ENCODE data around the gene ETV5.

The ETV5 gene

GRCh38 chr3:186088335-186088734, 20.6 kb downstream of the ETV5 start (continued):
- TF ChIP-seq ZNF70 (CRISPR knock-in tag; IDR thresholded peaks at IDR 0.05) = no peak
- no peak for TF ChIP-seq CSRNP3 (CRISPR knock-in tag; IDR thresholded peaks at IDR 0.05)
- TF ChIP-seq ZNF8 (CRISPR knock-in tag; IDR thresholded peaks at IDR 0.05) = no peak
- TF ChIP-seq CSDC2 (CRISPR knock-in tag; IDR thresholded peaks at IDR 0.05) = no peak

GRCh38 chr3:186084264-186084663, 24.6 kb downstream of the ETV5 start:
- no peak for TF ChIP-seq POU6F1 (CRISPR knock-in tag; IDR thresholded peaks at IDR 0.05; ENCODE audit: borderline replicate concordance, low read depth)
- TF ChIP-seq ARNTL (CRISPR knock-in tag; IDR thresholded peaks at IDR 0.05; ENCODE audit: borderline replicate concordance, low read depth) = no peak
- TF ChIP-seq ZNF70 (CRISPR knock-in tag; IDR thresholded peaks at IDR 0.05) = no peak
- no peak for TF ChIP-seq RARB (CRISPR knock-in tag; IDR thresholded peaks at IDR 0.05)
- TF ChIP-seq ZFP3 (CRISPR knock-in tag; IDR thresholded peaks at IDR 0.05) = no peak
- TF ChIP-seq PPARA (CRISPR knock-in tag; IDR thresholded peaks at IDR 0.05; ENCODE audit: borderline replicate concordance) = no peak
- no peak for TF ChIP-seq TOX (CRISPR knock-in tag; IDR thresholded peaks at IDR 0.05; ENCODE audit: borderline replicate concordance)
- no peak for TF ChIP-seq ZFP30 (CRISPR knock-in tag; IDR thresholded peaks at IDR 0.05)
- TF ChIP-seq ZNF565 (CRISPR knock-in tag; conservative IDR thresholded peaks at IDR 0.05; ENCODE audit: low read depth) = no peak
- no peak for TF ChIP-seq CSRNP3 (CRISPR knock-in tag; IDR thresholded peaks at IDR 0.05)
- no peak for TF ChIP-seq CREB5 (CRISPR knock-in tag; IDR thresholded peaks at IDR 0.05; ENCODE audit: low read depth)
- TF ChIP-seq TSHZ2 (CRISPR knock-in tag; IDR thresholded peaks at IDR 0.05) = no peak
- no peak for TF ChIP-seq OSR1 (CRISPR knock-in tag; IDR thresholded peaks at IDR 0.05)
- no peak for TF ChIP-seq BACH2 (CRISPR knock-in tag; IDR thresholded peaks at IDR 0.05; ENCODE audit: borderline replicate concordance)
- ATAC-seq = no peak

GRCh38 chr3:186083746-186084145, 25.1 kb downstream of the ETV5 start:
- TF ChIP-seq TOX (CRISPR knock-in tag; IDR thresholded peaks at IDR 0.05; ENCODE audit: borderline replicate concordance) (no peak), ARNTL (CRISPR knock-in tag; IDR thresholded peaks at IDR 0.05; ENCODE audit: borderline replicate concordance, low read depth) (no peak), SNAI2 (CRISPR knock-in tag; IDR thresholded peaks at IDR 0.05) (no peak), ZC3H10 (CRISPR knock-in tag; IDR thresholded peaks at IDR 0.05) (no peak), OSR1 (CRISPR knock-in tag; IDR thresholded peaks at IDR 0.05) (no peak), ZNF8 (CRISPR knock-in tag; IDR thresholded peaks at IDR 0.05) (no peak), BACH2 (CRISPR knock-in tag; IDR thresholded peaks at IDR 0.05; ENCODE audit: borderline replicate concordance) (no peak), CSRNP3 (CRISPR knock-in tag; IDR thresholded peaks at IDR 0.05) (no peak), ZNF70 (CRISPR knock-in tag; IDR thresholded peaks at IDR 0.05) (no peak), TCF4 (CRISPR knock-in tag; IDR thresholded peaks at IDR 0.05; ENCODE audit: borderline replicate concordance) (no peak), RARB (CRISPR knock-in tag; IDR thresholded peaks at IDR 0.05) (no peak), ISL1 (CRISPR knock-in tag; IDR thresholded peaks at IDR 0.05) (no peak), TSHZ2 (CRISPR knock-in tag; IDR thresholded peaks at IDR 0.05) (no peak), GLIS3 (CRISPR knock-in tag; IDR thresholded peaks at IDR 0.05) (no peak), CSDC2 (CRISPR knock-in tag; IDR thresholded peaks at IDR 0.05) (no peak)
- ATAC-seq = no peak
